Dermis lymphatic vessel endothelial cell (primary cell): Measurements from ENCODE around the gene UAP1L1. TPM values are rescaled to one million over a fixed set of nuclear protein-coding genes. Genes with fewer than 3 reads are reported as not detected.

Experiments used
- total RNA-seq: library from RNA; depleted of rRNA; stranded (reverse); fragments of >200 nt; gene quantifications from 2 replicates; pipeline ENCODE4 v1.2.1, GENCODE V29; 2014

Gene UAP1L1
- total RNA-seq: 19.7 and 21.1 TPM in 2 replicates

GRCh38 chr9:137077010-137077747 lies at the start of gene UAP1L1:
TSS of gene UAP1L1 (plus strand) at chr9:137077517. CDS start at chr9:137077533, 16 bp downstream.

DNA sequence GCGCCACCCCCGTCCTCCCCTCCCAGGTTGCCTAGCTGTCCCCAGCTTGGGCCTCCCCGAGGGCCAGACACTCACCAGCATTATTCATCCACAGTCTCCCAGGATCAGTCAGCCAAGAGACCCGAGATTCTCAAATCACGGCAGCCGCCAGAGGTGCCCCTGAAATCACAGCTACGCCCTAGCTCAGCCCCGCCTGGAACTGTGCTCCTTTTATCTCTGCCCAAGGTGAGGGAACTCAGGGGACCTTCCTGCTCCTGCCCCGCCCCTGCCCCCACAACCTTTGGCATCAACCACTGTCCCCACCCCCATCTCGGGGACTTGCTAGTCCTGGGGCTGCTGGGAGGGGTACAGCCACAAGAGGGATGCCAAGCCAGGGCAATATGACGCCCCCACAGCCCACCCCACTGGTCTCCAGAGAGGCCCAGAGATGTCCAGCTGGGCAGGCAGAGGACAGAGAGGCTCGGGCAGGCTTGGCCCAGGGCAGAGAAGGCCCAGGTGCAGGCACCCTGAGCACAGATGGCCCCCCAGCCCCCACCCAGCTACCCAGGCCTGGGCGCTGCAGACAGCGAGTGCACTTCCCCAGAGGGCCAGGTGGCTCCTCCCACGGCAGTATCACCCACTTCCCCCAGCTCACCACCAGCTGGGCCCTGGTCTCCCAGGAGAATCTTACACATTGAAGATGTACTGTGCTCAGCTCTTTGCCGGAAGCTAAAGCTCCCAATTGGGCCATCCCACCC lies 45.2 kb upstream of the UAP1L1 start, which contains the start of gene FUT7:
Gene FUT7 (minus strand): TSS at position 185 of the 737 bp plus-strand sequence. CDS start 97 bp downstream, at position 88.

GRCh38 chr9:137046088-137046787 lies 31.1 kb upstream of the UAP1L1 start, which contains the start of gene NPDC1:
TSS of gene NPDC1 (minus strand) at chr9:137046177. CDS start at chr9:137045989, 188 bp downstream.

DNA sequence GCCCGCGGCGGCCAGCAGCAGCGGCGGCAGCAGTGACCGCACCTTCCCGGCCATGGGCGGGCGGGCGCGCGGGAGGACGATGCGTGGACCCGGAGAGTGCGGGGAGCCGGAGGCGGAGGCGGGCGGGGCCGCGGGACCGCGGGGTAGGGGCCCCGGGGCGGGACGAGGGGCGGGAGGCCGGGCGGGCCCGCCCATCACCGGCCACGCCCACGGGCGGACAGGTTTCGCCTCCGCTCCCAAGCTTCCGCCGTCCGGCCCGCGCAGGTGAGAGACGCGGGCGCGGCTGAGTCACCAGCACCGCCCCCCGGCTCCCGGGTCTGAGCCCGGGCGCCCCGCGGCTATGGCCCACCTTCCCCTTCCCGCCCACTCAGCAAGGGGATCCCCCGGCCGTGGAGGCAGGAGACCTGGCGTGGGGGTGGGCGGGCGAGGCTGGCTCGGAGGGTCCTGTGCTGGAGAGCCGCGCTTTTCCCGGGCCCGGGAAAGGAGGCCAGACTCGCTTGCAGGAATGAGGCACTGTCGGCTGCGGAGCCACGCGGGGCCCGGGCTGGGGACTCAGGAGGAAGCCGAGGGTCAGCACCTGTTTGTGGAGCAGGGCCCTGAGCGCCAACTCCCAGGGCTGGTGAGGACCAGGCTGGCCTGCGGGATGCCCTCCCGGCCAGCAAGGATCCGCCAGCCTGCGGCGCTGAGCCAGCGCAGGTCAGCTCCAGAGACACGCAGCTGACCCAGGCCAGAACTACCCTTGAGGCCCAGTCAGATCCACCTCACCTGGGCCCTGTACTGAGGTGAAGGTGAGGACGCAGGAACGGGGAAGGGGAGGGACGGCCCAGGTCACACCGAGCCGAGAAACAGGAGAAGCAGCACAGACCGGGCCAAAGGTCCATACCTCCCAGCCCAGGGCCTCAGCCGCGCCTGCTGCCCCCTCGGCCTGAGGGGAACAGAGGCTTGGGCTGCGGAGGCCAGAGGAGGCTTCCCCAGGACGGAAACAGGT lies 23.1 kb upstream of the UAP1L1 start, which contains the start of gene ENTPD2:
Gene ENTPD2 (minus strand): TSS at position 118 of the 988 bp plus-strand sequence. CDS start 64 bp downstream, at position 54.

DNA sequence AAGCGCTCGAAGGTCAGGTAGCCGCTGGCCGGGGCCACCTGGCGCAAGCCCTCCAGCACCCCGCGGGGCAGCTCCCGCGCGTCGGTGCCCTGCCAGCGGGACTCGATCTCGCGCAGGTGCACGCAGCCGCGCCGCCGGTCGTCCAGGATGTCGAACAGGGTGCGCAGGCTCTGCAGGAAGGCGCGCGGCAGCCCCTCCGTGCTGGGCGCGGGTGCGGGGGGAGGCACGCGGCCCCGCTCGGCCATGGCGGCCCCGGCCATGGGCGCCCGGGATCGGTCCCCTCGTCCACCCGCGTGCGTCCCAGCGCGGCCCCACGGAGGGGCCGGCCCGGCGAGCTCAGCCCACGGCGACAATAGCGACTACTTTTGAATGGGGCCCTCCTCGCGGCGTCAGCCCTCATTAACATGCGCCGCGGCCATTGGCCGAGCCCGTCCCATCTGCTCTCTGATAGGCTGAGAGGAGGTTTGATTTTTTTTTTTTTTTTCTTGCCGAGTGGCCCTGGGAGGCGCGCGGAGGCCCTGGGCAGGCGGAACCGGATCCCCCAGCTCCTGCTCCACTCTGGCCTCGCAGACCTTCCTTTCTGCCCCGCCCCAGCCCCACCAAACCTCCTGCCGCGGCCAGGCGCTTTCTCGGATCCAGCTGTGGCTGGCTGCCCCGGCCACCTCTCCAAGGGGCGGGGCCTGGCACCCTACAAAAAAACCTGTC lies 7.0 kb upstream of the UAP1L1 start, which contains the start of gene SAPCD2:
Gene SAPCD2 (minus strand): TSS at position 357 of the 705 bp plus-strand sequence. CDS start 97 bp downstream, at position 260.

GRCh38 chr9:137086531-137087408 lies 9.5 kb downstream of the UAP1L1 start, which contains the start of gene MAN1B1:
TSS of gene MAN1B1 (plus strand) at chr9:137086985. CDS start at chr9:137087000, 15 bp downstream.

DNA sequence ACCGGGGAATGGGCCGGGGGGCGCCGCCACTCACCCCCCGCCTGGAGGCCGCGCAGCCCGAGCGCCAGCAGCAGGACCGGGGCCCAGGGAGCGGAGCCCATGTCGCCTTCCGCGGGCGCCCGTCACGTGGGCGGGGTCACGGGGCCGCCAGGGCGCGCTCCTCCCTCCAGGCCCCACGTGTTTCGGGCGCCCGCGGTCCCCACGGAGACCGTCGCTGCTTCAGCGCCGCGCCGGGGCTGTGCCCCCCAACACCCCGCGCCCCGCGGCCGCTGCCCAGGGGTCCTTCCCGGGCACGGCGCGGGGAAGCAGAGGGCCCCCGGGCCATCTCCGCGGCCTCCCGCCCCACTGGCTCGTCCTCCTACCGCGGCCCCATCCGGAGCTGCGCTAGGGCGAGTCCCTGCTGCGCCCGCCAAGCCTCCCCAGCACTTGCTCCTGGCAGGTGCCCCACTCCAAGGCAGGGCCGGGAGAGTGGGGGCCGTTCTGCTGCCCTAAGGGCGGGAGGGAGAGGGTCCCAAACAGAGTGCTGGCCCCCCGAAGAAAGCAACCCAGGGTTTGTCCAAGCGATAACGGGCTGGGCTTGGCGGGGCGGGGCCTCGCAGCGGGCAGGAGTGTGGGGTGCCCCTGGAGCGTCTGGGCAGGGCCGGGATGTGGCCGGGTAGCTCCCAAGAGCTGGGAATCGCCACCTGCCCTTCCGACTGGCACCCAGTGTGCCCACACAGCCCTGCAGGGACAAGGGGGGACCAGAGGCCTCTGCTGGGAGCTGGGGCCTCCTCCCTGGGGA lies 37.5 kb downstream of the UAP1L1 start, which contains the start of gene DPP7:
Gene DPP7 (minus strand): TSS at position 121 of the 781 bp plus-strand sequence. CDS start 20 bp downstream, at position 101.

Other genes with a start within 250 kb of the UAP1L1 start
- gene AJM1, start 235.0 kb upstream of the UAP1L1 start, total RNA-seq: 0.60 and 0.65 TPM in 2 replicates
- 185 and 194 TPM in 2 replicates for gene PHPT1, start 228.1 kb upstream of the UAP1L1 start, total RNA-seq
- 0.52 and 0.65 TPM in 2 replicates for gene MAMDC4, start 225.2 kb upstream of the UAP1L1 start, total RNA-seq
- 286 and 317 TPM in 2 replicates for gene EDF1, start 211.2 kb upstream of the UAP1L1 start, total RNA-seq
- gene TRAF2, start 191.0 kb upstream of the UAP1L1 start, total RNA-seq: 12.7 and 18.0 TPM in 2 replicates
- gene FBXW5, start 132.8 kb upstream of the UAP1L1 start, total RNA-seq: 140 and 161 TPM in 2 replicates
- 0.54 and 0.77 TPM in 2 replicates for gene C8G, start 132.3 kb upstream of the UAP1L1 start, total RNA-seq
- gene LCN12, start 125.2 kb upstream of the UAP1L1 start, total RNA-seq: 0.11 TPM in 1 of 2 replicates, not detected in the other
- 0.43 and 2.8 TPM in 2 replicates for gene PTGDS, start 100.0 kb upstream of the UAP1L1 start, total RNA-seq
- under 0.01 TPM in 1 of 2 replicates, not detected in the other for gene LCNL1, start 94.5 kb upstream of the UAP1L1 start, total RNA-seq
- gene PAXX, start 85.1 kb upstream of the UAP1L1 start, total RNA-seq: 8.0 and 9.2 TPM in 2 replicates
- gene CLIC3, start 80.9 kb upstream of the UAP1L1 start, total RNA-seq: not detected in 2 replicates
- 4.8 and 6.8 TPM in 2 replicates for gene ABCA2, start 49.3 kb upstream of the UAP1L1 start, total RNA-seq
- not detected in 2 replicates for gene FUT7, start 45.4 kb upstream of the UAP1L1 start, total RNA-seq
- gene NPDC1, start 31.3 kb upstream of the UAP1L1 start, total RNA-seq: 4.8 and 8.2 TPM in 2 replicates
- not detected in 2 replicates for gene ENTPD2, start 23.5 kb upstream of the UAP1L1 start, total RNA-seq
- 2.0 and 2.5 TPM in 2 replicates for gene SAPCD2, start 7.0 kb upstream of the UAP1L1 start, total RNA-seq
- 54.2 and 55.7 TPM in 2 replicates for gene MAN1B1, start 9.5 kb downstream of the UAP1L1 start, total RNA-seq
- 77.3 and 94.1 TPM in 2 replicates for gene DPP7, start 37.2 kb downstream of the UAP1L1 start, total RNA-seq
- gene GRIN1, start 61.6 kb downstream of the UAP1L1 start, total RNA-seq: under 0.01 TPM in 1 of 2 replicates, not detected in the other
- gene LRRC26, start 92.5 kb downstream of the UAP1L1 start, total RNA-seq: not detected in 2 replicates
- gene TMEM210, start 94.5 kb downstream of the UAP1L1 start, total RNA-seq: 0.09 TPM in 1 of 2 replicates, not detected in the other
- 19.9 and 20.9 TPM in 2 replicates for gene ANAPC2, start 111.0 kb downstream of the UAP1L1 start, total RNA-seq
- 81.8 and 83.4 TPM in 2 replicates for gene SSNA1, start 111.2 kb downstream of the UAP1L1 start, total RNA-seq
- 2.3 and 3.4 TPM in 2 replicates for gene TPRN, start 123.2 kb downstream of the UAP1L1 start, total RNA-seq
- gene TMEM203, start 128.1 kb downstream of the UAP1L1 start, total RNA-seq: 21.4 and 23.5 TPM in 2 replicates
- gene NDOR1, start 128.2 kb downstream of the UAP1L1 start, total RNA-seq: 2.1 and 2.2 TPM in 2 replicates
- gene RNF208, start 144.7 kb downstream of the UAP1L1 start, total RNA-seq: 0.09 and 0.11 TPM in 2 replicates
- gene CYSRT1, start 147.7 kb downstream of the UAP1L1 start, total RNA-seq: 0.22 and 0.26 TPM in 2 replicates
- not detected in 2 replicates for gene RNF224, start 150.0 kb downstream of the UAP1L1 start, total RNA-seq
- not detected in 2 replicates for gene SLC34A3, start 153.4 kb downstream of the UAP1L1 start, total RNA-seq
- gene TUBB4B, start 163.8 kb downstream of the UAP1L1 start, total RNA-seq: 76.1 and 80.8 TPM in 2 replicates
- 0.54 TPM in 1 of 2 replicates, not detected in the other for gene STPG3, start 173.8 kb downstream of the UAP1L1 start, total RNA-seq
- 51.5 and 52.8 TPM in 2 replicates for gene NELFB, start 177.8 kb downstream of the UAP1L1 start, total RNA-seq
- 24.7 and 25.0 TPM in 2 replicates for gene TOR4A, start 200.2 kb downstream of the UAP1L1 start, total RNA-seq
- gene NRARP, start 224.8 kb downstream of the UAP1L1 start, total RNA-seq: 23.0 and 41.4 TPM in 2 replicates